HG03521 (cell line): ENCODE results near the gene MRPS35.

Experiments
- ATAC-seq: cut with Tn5 transposase; IDR thresholded peaks from one replicate; pipeline ENCODE4 v1.9.1; 2021; ENCODE audit warnings: mild to moderate bottlenecking, moderate library complexity; ENCODE audit not compliant: unreplicated experiment

The MRPS35 gene

DNA sequence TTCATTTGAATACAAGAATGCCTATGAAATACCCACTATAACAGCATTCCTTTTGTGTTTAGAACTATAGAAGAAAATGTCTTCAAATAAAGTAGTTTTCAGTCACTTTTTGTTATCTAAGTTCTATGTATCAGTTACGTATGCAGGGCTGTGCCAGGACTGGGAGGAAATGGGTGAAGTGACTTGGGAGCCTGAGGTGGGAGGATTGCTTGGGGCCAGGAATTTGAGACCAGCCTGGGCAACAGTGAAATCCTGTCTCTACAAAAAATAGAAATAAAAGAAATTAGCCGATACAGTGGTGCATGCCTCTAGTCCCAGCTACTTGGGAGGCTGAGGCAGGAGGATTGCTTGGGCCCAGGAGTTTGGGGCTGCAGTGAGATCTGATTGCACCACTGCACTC, 92.3 kb downstream of the MRPS35 start:
- ATAC-seq = no peak

DNA sequence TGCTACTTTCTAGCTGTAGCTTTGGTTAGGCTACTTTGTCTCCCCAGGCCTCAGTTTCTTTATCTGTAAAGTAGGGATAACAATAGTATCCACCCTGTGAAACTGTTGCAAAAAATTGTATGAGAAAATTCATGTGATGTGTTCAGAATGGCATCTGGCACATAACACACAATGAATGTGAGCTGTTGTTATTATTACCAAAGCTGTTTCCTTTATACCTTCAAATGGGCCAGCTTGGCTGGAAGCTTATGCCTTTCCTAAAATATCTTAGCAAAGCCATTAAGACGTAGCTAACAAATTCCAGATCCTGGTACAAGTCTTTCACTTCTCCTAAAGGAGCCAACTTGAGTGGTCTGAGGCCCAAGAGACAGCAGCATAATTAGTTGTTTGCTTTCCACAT, 94.6 kb downstream of the MRPS35 start:
- ATAC-seq = no peak
